Heart left ventricle (tissue), 13 donors: ENCODE results near the gene CHRNE.

ENCODE experiments used
- POLR2A ChIP-seq, 2 donors: fragments of 450-650 bp; IDR thresholded peaks; one replicate each; pipeline ENCODE4 v1.6.1; 2017; ENCODE audit warnings: antibody characterized with exemption in 2 of 2, mild to moderate bottlenecking in 2 of 2, moderate library complexity in 2 of 2
- TF ChIP-seq, protein P1 (sequence below), 12 donors: fragments of 200-600 bp; sonication (generic) in 4 of 12; IDR thresholded peaks; one replicate each; pipeline versions ENCODE4 v1.5.0 to v1.8.0; 2018 to 2022; ENCODE audit warnings: antibody characterized with exemption in 12 of 12, mild to moderate bottlenecking in 5 of 12
- donor health status: ischemic (EF 13 %, LVEDD 7.1; RV severe dilation, severe dysfunction).
- donor health status: DM: no; HTN: yes; CAD: no.
- donor health status: DM: no; HTN: no; CAD: no.
- donor health status: ischemic (EF 25% LVEDD 6.9; RV normal size, moderate dysfunction).
- donor health status: ischemic (EF 25% LVEDD 5.7; RV mildly dilated, moderate dysfunction).
- donor health status: ischemic (EF 35%, LVEDD 5.7; RV mildly dilated, moderate dysfunction).
- donor health status: nonischemic (EF 11% LVEDD 7.7; RV severe dilation, severe dysfunction).
- donor health status: DM: yes; HTN: yes; CAD: no.
- donor health status: PGD.
- donor health status: ischemic (EF 29% LVEDD 5.4; RV normal size, mild dysfunction).
- donor health status: nonischemic (EF 23%, LVEDD 6.1; RV moderate dilation, normal function).

- TF ChIP-seq, protein P1, sequence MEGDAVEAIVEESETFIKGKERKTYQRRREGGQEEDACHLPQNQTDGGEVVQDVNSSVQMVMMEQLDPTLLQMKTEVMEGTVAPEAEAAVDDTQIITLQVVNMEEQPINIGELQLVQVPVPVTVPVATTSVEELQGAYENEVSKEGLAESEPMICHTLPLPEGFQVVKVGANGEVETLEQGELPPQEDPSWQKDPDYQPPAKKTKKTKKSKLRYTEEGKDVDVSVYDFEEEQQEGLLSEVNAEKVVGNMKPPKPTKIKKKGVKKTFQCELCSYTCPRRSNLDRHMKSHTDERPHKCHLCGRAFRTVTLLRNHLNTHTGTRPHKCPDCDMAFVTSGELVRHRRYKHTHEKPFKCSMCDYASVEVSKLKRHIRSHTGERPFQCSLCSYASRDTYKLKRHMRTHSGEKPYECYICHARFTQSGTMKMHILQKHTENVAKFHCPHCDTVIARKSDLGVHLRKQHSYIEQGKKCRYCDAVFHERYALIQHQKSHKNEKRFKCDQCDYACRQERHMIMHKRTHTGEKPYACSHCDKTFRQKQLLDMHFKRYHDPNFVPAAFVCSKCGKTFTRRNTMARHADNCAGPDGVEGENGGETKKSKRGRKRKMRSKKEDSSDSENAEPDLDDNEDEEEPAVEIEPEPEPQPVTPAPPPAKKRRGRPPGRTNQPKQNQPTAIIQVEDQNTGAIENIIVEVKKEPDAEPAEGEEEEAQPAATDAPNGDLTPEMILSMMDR (IDR thresholded peaks at IDR 0.05): no peak
- no peak for TF ChIP-seq POLR2A (IDR thresholded peaks at IDR 0.05)
These were observed 41.8 kb upstream of the CHRNE start for GRCh38 chr17:4944554-4945175.
